GM19463 (cell line): ENCODE data around the gene BMPR1A.
A peak's percentile ranks its signal among the peaks of the same experiment; 100 is the strongest.
"Not testable (repeated sequence)": the region's sequence is repeated elsewhere in the genome, so short reads cannot be mapped to it uniquely, and the experiment has no call there.

Experiments used
- ATAC-seq: cut with Tn5 transposase; IDR thresholded peaks from one replicate; pipeline ENCODE4 v1.9.1; 2021; ENCODE audit warnings: mild to moderate bottlenecking, moderate library complexity; ENCODE audit not compliant: unreplicated experiment

BMPR1A gene

GRCh38 chr10:86871563-86872183, 115.3 kb downstream of the BMPR1A start:
- ATAC-seq = no peak

GRCh38 chr10:86872757-86873156, 116.3 kb downstream of the BMPR1A start:
- peak; percentile 67 for ATAC-seq

DNA sequence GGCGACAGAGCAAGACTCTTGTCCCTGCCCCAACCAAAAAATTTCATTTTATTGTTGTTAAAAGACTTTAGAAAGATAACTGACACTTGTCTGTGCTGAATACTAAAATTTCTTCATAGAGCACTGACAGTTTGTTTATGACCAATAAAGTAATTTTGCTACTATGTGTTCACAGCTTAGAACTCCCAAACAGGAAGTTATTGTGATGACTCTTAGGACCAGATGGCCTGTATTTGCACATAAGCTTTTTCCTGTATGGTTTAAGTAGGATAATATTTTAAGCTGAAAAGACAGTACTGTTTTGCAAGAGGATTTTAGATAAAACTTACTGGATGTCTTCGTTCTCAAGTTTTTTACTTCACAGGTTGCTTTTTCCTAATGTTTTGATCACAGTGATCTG, 120.3 kb downstream of the BMPR1A start:
- no peak for ATAC-seq

- peak; percentile 78 for ATAC-seq
Observed at GRCh38 chr10:86878983-86879713, 122.7 kb downstream of the BMPR1A start.

- no peak for ATAC-seq
Observed at GRCh38 chr10:86880971-86881370, 124.6 kb downstream of the BMPR1A start.

DNA sequence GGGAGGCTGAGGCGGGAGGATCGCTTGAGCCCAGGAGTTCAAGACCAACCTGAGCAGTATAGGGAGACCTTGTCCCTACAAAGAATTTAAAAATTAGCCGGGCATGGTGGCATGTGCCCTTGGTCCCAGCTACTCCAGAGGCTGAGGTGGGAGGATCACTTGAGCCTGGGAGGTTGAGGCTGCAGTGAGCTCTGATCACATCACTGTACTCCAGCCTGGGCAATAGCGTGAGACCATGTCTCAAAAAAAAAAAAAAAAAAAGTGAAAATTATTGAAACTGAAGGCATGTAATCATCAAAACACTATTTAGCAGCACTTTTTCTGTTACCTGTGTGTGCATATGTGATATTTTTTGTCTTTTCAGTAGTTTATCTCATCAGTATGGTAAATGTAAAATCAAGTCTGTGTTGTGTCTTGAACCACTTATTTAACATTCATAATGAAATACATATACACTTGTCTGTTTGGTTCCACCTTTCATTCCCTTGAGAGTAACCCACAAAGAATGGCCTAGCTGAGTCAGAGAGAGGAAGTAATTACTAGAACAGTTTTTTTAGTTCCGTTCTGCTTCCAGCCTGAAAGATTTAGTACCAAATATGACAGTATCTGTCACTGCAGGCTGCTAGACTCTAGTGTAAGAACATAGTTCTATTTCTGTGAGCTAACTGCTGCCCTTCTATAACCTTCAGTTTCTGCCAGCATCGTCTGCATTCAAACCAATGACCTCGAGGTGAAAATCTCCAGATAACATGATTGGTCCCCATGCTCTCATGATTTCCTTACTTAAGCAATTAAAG, 132.4 kb downstream of the BMPR1A start:
- ATAC-seq = peak; percentile 97

DNA sequence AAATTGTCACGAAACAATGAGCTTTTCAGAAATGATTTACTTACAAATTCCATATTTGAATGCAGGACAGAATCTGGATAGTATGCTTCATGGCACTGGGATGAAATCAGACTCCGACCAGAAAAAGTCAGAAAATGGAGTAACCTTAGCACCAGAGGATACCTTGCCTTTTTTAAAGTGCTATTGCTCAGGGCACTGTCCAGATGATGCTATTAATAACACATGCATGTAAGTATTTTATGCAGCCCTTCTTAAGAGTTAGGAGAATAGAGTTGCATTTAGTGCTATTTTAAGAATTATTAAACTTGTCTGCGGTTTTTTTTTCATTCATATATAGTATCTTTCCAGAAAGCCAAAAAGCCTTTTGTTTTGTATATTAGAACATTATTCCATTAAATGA, 133.6 kb downstream of the BMPR1A start:
- ATAC-seq = no peak

GRCh38 chr10:86898511-86898910, 142.1 kb downstream of the BMPR1A start:
- ATAC-seq = no peak

- ATAC-seq = no peak
Observed at GRCh38 chr10:86899132-86899531, 142.7 kb downstream of the BMPR1A start.

GRCh38 chr10:86899670-86900276, 143.4 kb downstream of the BMPR1A start:
- no peak for ATAC-seq

DNA sequence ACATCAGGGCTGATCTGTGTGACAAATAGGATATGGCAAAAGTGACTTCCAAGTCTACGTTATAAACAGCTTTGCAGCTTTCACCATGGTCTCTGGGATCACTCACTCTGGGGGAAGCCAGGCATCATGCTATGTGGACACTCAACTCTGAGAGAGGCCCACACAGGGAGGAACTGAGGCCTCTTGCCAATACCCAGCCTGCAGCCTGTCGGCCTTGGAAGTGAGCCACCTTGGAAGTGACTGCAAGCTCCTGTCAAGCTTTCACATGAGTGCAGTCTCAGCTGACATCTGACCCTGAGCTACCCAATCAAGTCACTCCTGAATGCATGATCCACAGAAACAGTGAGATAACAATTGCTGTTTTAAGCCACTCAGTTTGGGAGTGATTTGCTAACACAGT, 144.5 kb downstream of the BMPR1A start:
- ATAC-seq = no peak

DNA sequence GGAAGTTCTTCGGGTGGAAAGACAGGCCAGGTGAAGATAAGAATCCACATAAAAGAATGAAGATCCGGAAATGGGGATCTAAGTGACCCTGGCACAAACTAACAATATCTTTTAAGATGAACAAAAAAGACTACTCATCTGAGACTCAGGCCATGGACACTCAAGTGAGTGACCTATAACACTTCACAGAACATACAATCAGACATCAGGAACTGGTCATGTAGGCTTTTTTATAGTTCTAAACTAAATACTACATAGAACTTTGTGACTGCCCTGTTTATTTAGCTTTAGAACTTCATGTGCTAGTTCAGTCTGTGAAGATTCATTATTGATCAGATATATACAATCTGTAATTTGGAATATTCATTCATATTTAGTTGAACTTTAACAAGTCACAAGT, 148.2 kb downstream of the BMPR1A start:
- ATAC-seq = no peak

DNA sequence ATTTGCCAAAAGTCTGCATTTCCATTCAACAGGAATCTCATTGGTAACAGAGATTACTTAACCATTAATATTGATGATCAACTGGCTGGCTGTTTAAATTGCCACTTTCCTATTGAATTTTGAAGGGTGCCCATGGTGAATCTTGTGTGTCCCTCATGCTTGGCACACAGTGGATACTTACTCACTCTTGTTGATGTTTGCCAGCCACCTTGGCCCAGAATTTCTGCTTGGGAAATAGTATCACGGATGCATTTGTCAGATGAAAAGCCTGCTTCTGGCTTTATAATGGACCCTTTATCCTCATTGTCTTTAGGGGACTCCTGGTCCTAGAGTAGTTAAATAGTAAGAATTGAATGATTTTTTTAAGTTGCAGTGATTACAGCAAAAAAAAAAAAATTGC, 149.0 kb downstream of the BMPR1A start:
- no peak for ATAC-seq

DNA sequence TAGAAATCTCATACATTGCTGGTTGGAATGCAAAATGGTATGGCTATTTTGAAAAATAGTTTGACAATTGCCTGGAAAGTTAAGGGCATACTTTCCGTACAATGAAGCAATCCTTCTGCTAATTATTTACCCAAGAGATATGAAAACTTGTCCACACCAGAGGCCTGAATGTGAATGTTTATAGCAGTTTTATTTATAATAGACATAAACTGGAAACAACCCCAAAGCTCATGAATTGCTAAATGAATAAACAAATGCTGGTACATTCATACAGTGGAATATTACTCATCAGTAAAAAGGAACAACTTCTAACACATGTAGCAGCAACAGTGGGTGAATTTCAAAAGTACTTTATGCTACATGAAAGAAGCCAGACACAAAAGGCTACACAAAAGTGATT, 158.3 kb downstream of the BMPR1A start:
- no peak for ATAC-seq

DNA sequence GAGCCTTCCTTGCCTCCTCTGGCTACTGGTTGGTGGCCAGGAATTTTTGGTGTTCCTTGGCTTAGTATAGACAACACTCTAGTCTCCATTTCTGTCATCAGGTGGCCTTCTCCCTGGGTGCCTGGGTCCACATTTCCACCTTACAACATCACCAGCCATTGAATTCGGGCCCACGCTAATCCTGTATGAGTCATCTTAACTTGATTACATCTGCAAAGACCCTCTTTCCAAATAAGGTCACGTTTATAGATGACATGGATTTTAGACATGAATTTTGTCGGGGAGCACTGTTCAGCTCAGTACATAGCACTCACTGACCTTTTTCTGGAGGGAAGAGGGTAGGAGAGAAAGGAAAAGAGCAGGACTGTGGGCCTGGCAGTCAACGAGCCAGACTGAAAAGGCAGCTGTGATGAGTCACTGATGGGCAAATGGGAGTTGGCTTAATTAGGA, 161.6 kb downstream of the BMPR1A start:
- ATAC-seq = no peak

- no peak for ATAC-seq
Observed at GRCh38 chr10:86922553-86922961, 166.1 kb downstream of the BMPR1A start.

- no peak for ATAC-seq
Observed at GRCh38 chr10:86929468-86930380, 173.3 kb downstream of the BMPR1A start.

GRCh38 chr10:86931872-86932271, 175.5 kb downstream of the BMPR1A start:
- no peak for ATAC-seq

DNA sequence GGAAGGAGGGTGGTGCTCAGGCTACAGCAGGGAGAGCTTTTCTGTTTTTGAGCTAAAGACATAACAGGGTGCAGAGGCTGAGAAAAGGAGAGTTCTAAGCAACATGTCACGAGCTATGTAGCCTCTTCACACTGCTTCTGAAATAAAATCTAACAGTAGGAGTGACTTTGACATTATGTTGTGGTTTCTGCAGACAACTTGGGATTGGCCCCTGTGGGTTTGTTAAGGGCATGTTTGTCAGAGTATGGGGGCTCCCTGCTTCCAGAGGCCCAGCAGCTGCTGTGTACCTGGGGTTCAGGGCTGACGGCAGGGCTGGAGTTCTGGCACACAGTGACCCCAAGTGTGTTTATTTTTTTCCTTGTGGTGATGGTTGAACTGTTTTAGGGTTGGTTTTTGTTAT, 176.3 kb downstream of the BMPR1A start:
- ATAC-seq = no peak

DNA sequence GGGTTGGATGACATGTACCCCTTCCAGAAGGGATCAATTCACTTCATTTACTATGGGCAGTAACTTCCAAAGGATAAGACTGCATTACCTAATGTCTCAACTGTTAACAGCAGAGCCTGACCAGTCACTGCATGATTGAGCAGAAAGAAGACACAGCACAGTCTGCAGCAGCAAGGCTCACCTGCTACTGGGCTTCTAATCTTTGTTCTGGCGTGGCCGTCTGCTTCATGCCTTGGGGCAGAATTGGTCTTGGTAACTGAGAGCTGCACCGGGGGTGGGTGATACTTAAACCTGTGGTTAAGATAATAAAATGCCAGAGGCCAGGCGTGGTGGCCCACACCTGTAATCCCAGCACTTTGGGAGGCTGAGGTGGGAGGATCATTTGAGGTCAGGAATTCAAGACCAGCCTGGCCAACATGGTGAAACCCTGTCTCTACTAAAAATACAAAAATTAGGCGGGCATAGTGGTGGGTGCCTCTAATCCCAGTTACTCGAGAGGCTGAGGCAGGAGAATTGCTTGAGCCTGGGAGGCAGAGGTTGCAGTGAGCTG, 177.8 kb downstream of the BMPR1A start:
- not testable (repeated sequence) for ATAC-seq
